Activated T-helper 1 cell treated with Interleukin-2 at 50 U/mL for 16 hours (primary cell): Measurements from ENCODE around the gene ARID1B.

Experiments
- DNase-seq: peaks from one replicate; pipeline ENCODE4 v3.0.0-alpha.2; 2020; ENCODE audit warnings: low read depth

The ARID1B gene

GRCh38 chr6:156992020-156992804, 215.0 kb downstream of the ARID1B start:
- DNase-seq, result no peak

GRCh38 chr6:156993713-156994112, 216.5 kb downstream of the ARID1B start:
- no peak for DNase-seq

- DNase-seq, result no peak
These were observed 217.3 kb downstream of the ARID1B start for GRCh38 chr6:156994215-156995076.

- DNase-seq, result no peak
These were observed 218.3 kb downstream of the ARID1B start for GRCh38 chr6:156995502-156995901.

GRCh38 chr6:156996265-156996664, 219.1 kb downstream of the ARID1B start:
- no peak for DNase-seq

GRCh38 chr6:156998794-156999330, 221.7 kb downstream of the ARID1B start:
- DNase-seq, result no peak

- no peak for DNase-seq
These were observed 222.6 kb downstream of the ARID1B start for GRCh38 chr6:156999762-157000161.

- DNase-seq, result no peak
These were observed 224.5 kb downstream of the ARID1B start for GRCh38 chr6:157001716-157002115.

- DNase-seq, result no peak
These were observed 225.6 kb downstream of the ARID1B start for GRCh38 chr6:157002774-157003173.

GRCh38 chr6:157005940-157006339, 228.8 kb downstream of the ARID1B start:
- DNase-seq, result no peak

- DNase-seq, result no peak
These were observed 231.4 kb downstream of the ARID1B start for GRCh38 chr6:157008568-157008967.

- no peak for DNase-seq
These were observed 235.2 kb downstream of the ARID1B start for GRCh38 chr6:157012355-157012754.

- no peak for DNase-seq
These were observed 236.6 kb downstream of the ARID1B start for GRCh38 chr6:157013649-157014304.

- no peak for DNase-seq
These were observed 237.7 kb downstream of the ARID1B start for GRCh38 chr6:157014871-157015270.

- no peak for DNase-seq
These were observed 239.8 kb downstream of the ARID1B start for GRCh38 chr6:157017022-157017421.

- no peak for DNase-seq
These were observed 240.7 kb downstream of the ARID1B start for GRCh38 chr6:157017861-157018260.

- DNase-seq, result no peak
These were observed 242.0 kb downstream of the ARID1B start for GRCh38 chr6:157019115-157019641.

GRCh38 chr6:157019733-157020132, 242.6 kb downstream of the ARID1B start:
- DNase-seq, result no peak

- no peak for DNase-seq
These were observed 243.2 kb downstream of the ARID1B start for GRCh38 chr6:157020398-157020797.

- DNase-seq, result peak; percentile 38
These were observed 243.7 kb downstream of the ARID1B start for GRCh38 chr6:157020881-157021343.

- peak; percentile 83 for DNase-seq
These were observed 244.3 kb downstream of the ARID1B start for GRCh38 chr6:157021344-157021992.
